H9 (cell line): ENCODE data around the gene OXSR1. TPM values are rescaled to one million over a fixed set of nuclear protein-coding genes. Genes with fewer than 3 reads are reported as not detected.
"Not testable (repeated sequence)": the region's sequence is repeated elsewhere in the genome, so short reads cannot be mapped to it uniquely, and the experiment has no call there.

Experiments
- DNase-seq: peaks from one replicate; pipeline ENCODE4 v3.0.0-alpha.2; 2017
- H2AFZ ChIP-seq: one replicate; pipeline ENCODE4 v1.6.1; 2013; ENCODE audit warnings: mild to moderate bottlenecking, low read length, control low read depth, moderate library complexity
- H2AK5ac ChIP-seq: 2 replicates; pipeline ENCODE4 v1.6.1; 2013; ENCODE audit warnings: low read length, control low read depth, mixed read lengths; ENCODE audit not compliant: insufficient read length
- H2BK120ac ChIP-seq: one replicate; pipeline ENCODE4 v1.6.1; 2013; ENCODE audit warnings: low read depth, mild to moderate bottlenecking, low read length, control low read depth, inconsistent platforms; ENCODE audit not compliant: poor library complexity, severe bottlenecking
- H2BK12ac ChIP-seq: 2 replicates; pipeline ENCODE4 v1.6.1; 2013; ENCODE audit warnings: low read length, control low read depth, mixed read lengths, low read depth; ENCODE audit not compliant: insufficient read length
- H2BK15ac ChIP-seq: 2 replicates; pipeline ENCODE4 v1.6.1; 2013; ENCODE audit warnings: low read depth, low read length, control low read depth
- H2BK20ac ChIP-seq: one replicate; pipeline ENCODE4 v1.6.1; 2013; ENCODE audit warnings: low read depth, mild to moderate bottlenecking, low read length, control low read depth, inconsistent platforms; ENCODE audit not compliant: poor library complexity, severe bottlenecking
- H2BK5ac ChIP-seq: 2 replicates; pipeline ENCODE4 v1.6.1; 2013; ENCODE audit warnings: low read length, control low read depth, mixed read lengths; ENCODE audit not compliant: insufficient read length
- H3K14ac ChIP-seq: 2 replicates; pipeline ENCODE4 v1.6.1; 2013; ENCODE audit warnings: low read length, control low read depth; ENCODE audit not compliant: insufficient read depth
- H3K18ac ChIP-seq: 2 replicates; pipeline ENCODE4 v1.6.1; 2013; ENCODE audit warnings: low read depth, mild to moderate bottlenecking, mixed read lengths, low read length, control low read depth; ENCODE audit not compliant: insufficient read length
- H3K23ac ChIP-seq: 2 replicates; pipeline ENCODE4 v1.6.1; 2013; ENCODE audit warnings: low read length, control low read depth, mixed read lengths, low read depth; ENCODE audit not compliant: insufficient read length
- H3K23me2 ChIP-seq: 2 replicates; pipeline ENCODE4 v1.6.1; 2013; ENCODE audit warnings: low read depth, mild to moderate bottlenecking, mixed read lengths, low read length, control low read depth; ENCODE audit not compliant: insufficient read length, poor library complexity, severe bottlenecking
- H3K27ac ChIP-seq: 2 replicates; pipeline ENCODE4 v1.5.1; 2013; ENCODE audit warnings: low read length, control low read depth, mixed read lengths, low read depth; ENCODE audit not compliant: insufficient read length
- H3K27me3 ChIP-seq: 2 replicates; pipeline ENCODE4 v1.6.1; 2013; ENCODE audit warnings: low read length, control low read depth, inconsistent platforms; ENCODE audit not compliant: insufficient read depth
- H3K4ac ChIP-seq: 2 replicates; pipeline ENCODE4 v1.6.1; 2013; ENCODE audit warnings: low read depth, mild to moderate bottlenecking, control low read depth, inconsistent platforms, low read length, moderate library complexity
- H3K4me1 ChIP-seq: 2 replicates; pipeline ENCODE4 v1.6.1; 2013; ENCODE audit warnings: low read length, control low read depth, inconsistent platforms; ENCODE audit not compliant: insufficient read depth
- H3K4me2 ChIP-seq: 2 replicates; pipeline ENCODE4 v1.6.1; 2013; ENCODE audit warnings: low read length, control low read depth, mixed read lengths; ENCODE audit not compliant: insufficient read length, insufficient read depth
- H3K56ac ChIP-seq: 2 replicates; pipeline ENCODE4 v1.6.1; 2013; ENCODE audit warnings: low read depth, mild to moderate bottlenecking, mixed read lengths, low read length, control low read depth; ENCODE audit not compliant: insufficient read length
- H3K79me1 ChIP-seq: 2 replicates; pipeline ENCODE4 v1.6.1; 2013; ENCODE audit warnings: low read depth, mild to moderate bottlenecking, moderate library complexity, low read length, control low read depth, inconsistent platforms; ENCODE audit not compliant: insufficient read depth, poor library complexity, severe bottlenecking
- H3K79me2 ChIP-seq: 2 replicates; pipeline ENCODE4 v1.6.1; 2013; ENCODE audit warnings: low read length, control low read depth, inconsistent platforms; ENCODE audit not compliant: insufficient read depth
- H3K9ac ChIP-seq: 2 replicates; pipeline ENCODE4 v1.6.1; 2013; ENCODE audit warnings: low read length, control low read depth, mixed read lengths; ENCODE audit not compliant: insufficient read length; ENCODE audit errors: extremely low read depth
- H3K9me3 ChIP-seq: one replicate; pipeline ENCODE4 v1.6.1; 2013; ENCODE audit warnings: low read depth, low read length, inconsistent platforms; ENCODE audit not compliant: control insufficient read depth
- H3T11ph ChIP-seq: one replicate; pipeline ENCODE4 v1.6.1; 2013; ENCODE audit warnings: mild to moderate bottlenecking, low read length, control low read depth, inconsistent platforms
- H4K20me1 ChIP-seq: one replicate; pipeline ENCODE4 v1.6.1; 2013; ENCODE audit not compliant: control insufficient read depth, insufficient read length, insufficient read depth
- H4K5ac ChIP-seq: 2 replicates; pipeline ENCODE4 v1.6.1; 2013; ENCODE audit warnings: low read depth, mild to moderate bottlenecking, mixed read lengths, low read length, control low read depth; ENCODE audit not compliant: insufficient read length
- H4K8ac ChIP-seq: replicated peaks from 2 replicates; pipeline ENCODE4 v1.6.1; 2013; ENCODE audit warnings: low read length, control low read depth, mixed read lengths, low read depth; ENCODE audit not compliant: insufficient read length
- H4K91ac ChIP-seq: 2 replicates; pipeline ENCODE4 v1.6.1; 2013; ENCODE audit warnings: low read depth, mild to moderate bottlenecking, moderate library complexity, mixed read lengths, low read length, control low read depth; ENCODE audit not compliant: insufficient read length
- H3K27ac Mint-ChIP-seq, 3 experiments: 2 replicates in 2 of 3; 3 replicates in 1 of 3; pipeline ENCODE4 v1.8.0; 2020 to 2021; ENCODE audit warnings: mixed read lengths in 3 of 3, mild to moderate bottlenecking in 1 of 3, moderate library complexity in 1 of 3
- H3K27me3 Mint-ChIP-seq: 2 replicates; pipeline ENCODE4 v1.8.0; 2021; ENCODE audit warnings: low read depth, mild to moderate bottlenecking, moderate library complexity, mixed read lengths
- H3K36me3 Mint-ChIP-seq, 3 experiments: 2 replicates in 2 of 3; 3 replicates in 1 of 3; pipeline ENCODE4 v1.8.0; 2020 to 2021; ENCODE audit warnings: low read depth in 3 of 3, mixed read lengths in 3 of 3; ENCODE audit not compliant: insufficient read depth in 1 of 3
- H3K4me1 Mint-ChIP-seq, 2 experiments: 2 replicates each; pipeline ENCODE4 v1.8.0; 2020; ENCODE audit warnings: mixed read lengths in 2 of 2
- H3K4me3 Mint-ChIP-seq, 2 experiments: 2 replicates in 1 of 2; 3 replicates in 1 of 2; pipeline ENCODE4 v1.8.0; 2020 to 2021; ENCODE audit warnings: mild to moderate bottlenecking in 2 of 2, mixed read lengths in 2 of 2, moderate library complexity in 1 of 2
- H3K9me3 Mint-ChIP-seq, 2 experiments: 2 replicates in 1 of 2; 3 replicates in 1 of 2; pipeline ENCODE4 v1.8.0; 2020; ENCODE audit warnings: mild to moderate bottlenecking in 2 of 2, mixed read lengths in 2 of 2, moderate library complexity in 1 of 2
- CTCF ChIP-seq: fragments of 200-600 bp; sonication (generic); conservative IDR thresholded peaks from 3 replicates; pipeline ENCODE4 v1.8.0; 2021; ENCODE audit warnings: antibody characterized with exemption, mild to moderate bottlenecking
- WGBS: extraction: QIAGEN DNeasy Blood & Tissue Kit; methylation state at CpG from one replicate; pipeline ENCODE4 v1.1.7; 2013; ENCODE audit warnings: missing lambda C conversion rate, low lambda C conversion rate, mixed read lengths; ENCODE audit not compliant: insufficient read length; ENCODE audit errors: extremely low coverage; 5-methylcytosine and 5-hydroxymethylcytosine counted together
- total RNA-seq: library from RNA; stranded (reverse); gene quantifications from 2 replicates; pipeline ENCODE4 v1.2.1, GENCODE V29; 2021

OXSR1 gene
- total RNA-seq, 1 experiment from 2014 or later = 54.1 TPM

DNA sequence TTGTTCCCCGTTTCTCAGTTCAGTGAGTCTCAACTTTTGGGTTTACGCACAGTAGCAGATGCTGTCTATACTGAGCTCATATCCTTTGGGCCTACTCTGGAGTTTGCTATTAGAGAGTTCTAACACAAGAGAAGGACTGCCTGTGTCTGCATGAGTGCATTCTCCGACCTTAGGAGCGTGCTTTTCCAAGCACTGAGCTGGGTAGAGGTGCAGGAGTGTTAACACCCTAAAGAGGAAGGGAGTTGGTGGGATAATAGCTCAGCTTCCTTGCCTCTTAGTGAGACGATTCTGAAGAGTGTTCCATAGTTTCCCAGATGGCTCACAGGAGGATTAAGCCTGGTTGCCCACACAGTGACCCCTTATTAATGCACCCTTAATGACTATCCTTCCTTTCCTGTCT lies 6.9 kb upstream of the OXSR1 start:
- Mint-ChIP-seq H3K27me3 (no peaks in the 10 kb centered on the region), H3K4me1 (no peaks in the 10 kb centered on the region), H3K27ac (no peak overlapping the region), H3K9me3 (no peaks in the 10 kb centered on the region), H3K4me3 (no peak overlapping the region), H3K36me3 (no peaks in the 10 kb centered on the region)
- Histone ChIP-seq H3K23me2 (no peaks in the 10 kb centered on the region), H4K20me1 (no peaks in the 10 kb centered on the region), H2AK5ac (no peak overlapping the region), H3K79me1 (no peaks in the 10 kb centered on the region), H3K4ac (no peak overlapping the region), H2BK20ac (no peak overlapping the region), H4K8ac (no peak overlapping the region), H3K23ac (no peak overlapping the region), H3K9ac (no peak overlapping the region), H3K56ac (no peak overlapping the region), H3K18ac (no peak overlapping the region), H3K27ac (no peak overlapping the region), H2AFZ (no peak overlapping the region), H2BK120ac (no peak overlapping the region), H3K4me1 (no peaks in the 10 kb centered on the region), H3K27me3 (no peaks in the 10 kb centered on the region), H4K91ac (no peak overlapping the region), H3K14ac (no peak overlapping the region), H3K79me2 (no peaks in the 10 kb centered on the region), H3K4me2 (no peak overlapping the region), H2BK5ac (no peak overlapping the region), H4K5ac (no peak overlapping the region), H3K9me3 (no peaks in the 10 kb centered on the region), H3T11ph (no peak overlapping the region), H2BK15ac (no peak overlapping the region), H2BK12ac (no peak overlapping the region)
- no CpG with 5 or more reads among the region's 5 CpGs for WGBS
- no peak for TF ChIP-seq CTCF
- DNase-seq = no peak

DNA sequence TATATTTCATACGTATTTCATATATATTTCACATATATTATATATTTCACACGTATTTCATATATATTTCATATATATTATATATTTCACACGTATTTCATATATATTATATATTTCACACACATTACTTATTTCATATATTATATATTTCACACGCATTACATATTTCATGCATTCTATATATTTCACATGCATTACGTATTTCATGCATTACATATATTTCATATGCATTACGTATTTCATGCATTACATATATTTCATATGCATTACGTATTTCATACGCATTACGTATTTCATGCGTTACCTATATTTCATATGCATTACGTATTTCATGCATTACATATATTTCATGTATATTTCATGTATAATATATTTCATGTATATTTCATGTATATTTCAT lies 4.6 kb upstream of the OXSR1 start:
- H3K9ac ChIP-seq, H3K9me3 ChIP-seq, H3T11ph ChIP-seq, H3K9me3 Mint-ChIP-seq, H4K91ac ChIP-seq, H3K27me3 Mint-ChIP-seq, H4K5ac ChIP-seq, H3K36me3 Mint-ChIP-seq, H3K4me2 ChIP-seq, H3K4me1 ChIP-seq, H2BK12ac ChIP-seq, H3K18ac ChIP-seq, H3K27me3 ChIP-seq, H2AFZ ChIP-seq, H2BK15ac ChIP-seq, H2BK120ac ChIP-seq, H3K4me3 Mint-ChIP-seq, H2BK5ac ChIP-seq, H3K56ac ChIP-seq, H3K79me2 ChIP-seq, H2BK20ac ChIP-seq, H3K23ac ChIP-seq, H2AK5ac ChIP-seq, H3K79me1 ChIP-seq, H4K8ac ChIP-seq, H3K27ac Mint-ChIP-seq, DNase-seq, H3K4me1 Mint-ChIP-seq, H3K14ac ChIP-seq, H3K27ac ChIP-seq, H3K23me2 ChIP-seq, H4K20me1 ChIP-seq, H3K4ac ChIP-seq: not testable (repeated sequence)
- whole genome bisulfite sequencing = 100% methylated on average over 3 of the region's 11 CpGs
